ENCODE measurements around the gene SRSF4.

SRSF4 gene

DNA sequence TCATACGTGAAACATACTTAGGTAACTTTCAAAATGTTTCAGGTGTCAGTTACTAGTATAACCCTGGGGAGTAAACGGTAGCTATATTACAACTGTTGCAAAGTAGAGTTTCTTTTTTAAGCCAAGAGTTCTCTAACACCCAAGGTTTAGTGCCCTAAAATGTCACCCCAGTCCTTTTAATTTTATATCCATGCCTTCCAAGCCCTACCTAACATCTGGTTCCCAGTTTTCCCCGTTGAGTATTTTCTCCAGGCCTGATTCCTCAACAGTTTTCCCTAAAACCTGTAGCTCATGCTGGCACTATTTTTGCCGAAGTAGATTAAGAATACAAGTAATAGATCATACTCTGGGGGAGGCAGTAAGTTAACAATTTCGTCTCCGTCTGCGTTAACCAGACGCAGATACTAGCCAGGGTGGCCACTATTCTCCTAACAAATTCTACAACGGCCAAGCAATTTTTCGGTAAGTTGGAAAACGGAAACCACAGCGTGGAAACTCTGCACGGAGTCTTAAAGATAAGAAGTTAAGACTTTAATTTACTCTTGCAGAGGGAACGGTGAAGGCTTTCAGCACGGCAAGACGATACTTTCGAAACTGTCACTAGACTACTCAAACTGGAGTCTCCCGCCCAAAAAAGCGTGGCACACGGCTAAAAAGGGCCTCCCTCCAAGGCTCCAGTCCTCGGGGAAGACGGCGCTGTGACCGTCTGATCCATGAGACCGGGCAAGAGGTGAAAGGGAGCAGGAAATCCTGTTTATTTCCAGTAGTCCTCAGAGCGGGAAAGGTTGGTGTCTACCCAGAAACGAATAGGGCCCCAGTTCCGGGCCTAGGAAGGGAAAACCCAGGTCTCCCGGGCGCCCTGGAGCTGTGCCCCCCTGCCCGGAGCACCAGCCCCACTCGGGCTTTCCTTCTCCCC lies 945 bp downstream of the SRSF4 start:
- Histone ChIP-seq H2AFZ (peak overlapping the region; percentile 98), H3K79me2 (peaks cover 23% of the 10 kb centered on the region), H3K4me3 (ENCODE audit: low read depth, low read length) (peak overlapping the region; percentile 91), H3K36me3 (ENCODE audit: control insufficient read depth, insufficient read depth, low read length) (no peaks in the 10 kb centered on the region), H3K9me3 (ENCODE audit: control insufficient read depth, low read length) (no peaks in the 10 kb centered on the region), H3K4me2 (ENCODE audit: low read length) (peak overlapping the region; percentile 73), H3K27me3 (ENCODE audit: control insufficient read depth, insufficient read depth, low read length) (no peaks in the 10 kb centered on the region), H3K27ac (peak overlapping the region; percentile 100), H3K9ac (peak overlapping the region; percentile 100), H3K4me1 (no peaks in the 10 kb centered on the region)
- TF ChIP-seq CTCF (IDR thresholded peaks at IDR 0.05) = no peak

DNA sequence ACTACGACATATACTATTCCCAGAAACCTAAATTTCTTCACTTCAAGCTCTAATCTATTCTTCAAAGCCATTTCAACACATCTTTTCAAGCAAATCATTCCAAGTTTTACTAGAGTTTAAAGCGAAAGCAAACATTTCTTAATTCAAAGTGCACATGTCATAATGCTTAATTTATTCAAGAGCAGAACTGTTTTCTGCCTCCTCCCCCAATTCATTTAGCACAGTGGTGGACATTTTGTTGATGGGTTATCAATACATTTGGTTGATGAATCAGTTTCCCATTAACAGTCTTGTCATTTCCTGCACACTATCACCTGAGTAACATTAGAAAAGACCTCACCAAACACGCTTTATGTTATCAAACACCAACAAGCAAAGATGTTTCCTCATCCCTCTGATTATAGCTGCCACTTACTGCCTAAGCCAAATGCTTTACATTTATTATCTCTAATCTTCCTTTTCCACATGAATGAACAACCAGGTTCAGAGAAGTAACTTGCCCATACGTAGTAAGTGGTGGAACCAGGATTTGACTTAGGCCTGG lies 2.0 kb downstream of the SRSF4 start:
- Histone ChIP-seq H3K4me3 (ENCODE audit: low read depth, low read length) (peak overlapping the region; percentile 91), H3K9me3 (ENCODE audit: control insufficient read depth, low read length) (no peaks in the 10 kb centered on the region), H2AFZ (no peak overlapping the region), H3K79me2 (peaks cover 24% of the 10 kb centered on the region), H3K4me1 (no peaks in the 10 kb centered on the region), H3K9ac (no peak overlapping the region), H3K27ac (peak overlapping the region; percentile 100), H3K36me3 (ENCODE audit: control insufficient read depth, insufficient read depth, low read length) (no peaks in the 10 kb centered on the region), H3K27me3 (ENCODE audit: control insufficient read depth, insufficient read depth, low read length) (no peaks in the 10 kb centered on the region), H3K4me2 (ENCODE audit: low read length) (peak overlapping the region; percentile 73)
- no peak for TF ChIP-seq CTCF (IDR thresholded peaks at IDR 0.05)

- no peaks in the 10 kb centered on the region for H3K4me1 ChIP-seq
- H3K79me2 ChIP-seq = peaks cover 35% of the 10 kb centered on the region
- no peak overlapping the region for H3K9ac ChIP-seq
- H2AFZ ChIP-seq = no peak overlapping the region
- no peaks in the 10 kb centered on the region for H3K36me3 ChIP-seq (ENCODE audit: control insufficient read depth, insufficient read depth, low read length)
- TF ChIP-seq CTCF (IDR thresholded peaks at IDR 0.05) = no peak
- no peaks in the 10 kb centered on the region for H3K27me3 ChIP-seq (ENCODE audit: control insufficient read depth, insufficient read depth, low read length)
- H3K27ac ChIP-seq = peak overlapping the region; percentile 47
- H3K9me3 ChIP-seq (ENCODE audit: control insufficient read depth, low read length) = no peaks in the 10 kb centered on the region
- H3K4me3 ChIP-seq (ENCODE audit: low read depth, low read length) = no peak overlapping the region
- no peak overlapping the region for H3K4me2 ChIP-seq (ENCODE audit: low read length)
These were observed 4.5 kb downstream of the SRSF4 start for GRCh38 chr1:29177022-29177705.

DNA sequence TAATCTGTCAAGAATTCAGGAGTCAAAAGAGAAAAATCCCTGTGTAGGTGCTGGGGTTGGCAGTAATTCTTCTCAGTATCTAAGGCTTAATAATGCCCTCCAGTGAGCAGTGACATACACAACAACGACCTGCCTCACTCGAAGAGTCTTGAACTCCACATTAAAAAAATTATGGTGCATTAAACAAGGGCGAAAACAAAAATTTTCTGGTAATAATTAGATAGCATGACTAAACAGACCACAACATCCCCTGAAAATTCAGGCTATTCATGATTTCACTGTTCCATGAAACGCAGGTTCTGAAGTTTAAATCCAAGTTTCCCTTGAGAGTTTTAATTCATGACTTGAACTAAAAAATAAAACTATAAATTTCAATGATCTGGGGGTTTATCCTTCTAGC lies 5.1 kb downstream of the SRSF4 start:
- peak overlapping the region; percentile 47 for H3K27ac ChIP-seq
- no peak for TF ChIP-seq CTCF (IDR thresholded peaks at IDR 0.05)
- H3K9ac ChIP-seq = no peak overlapping the region

More for the DNA sequence above, 5.1 kb downstream of the SRSF4 start:
- Histone ChIP-seq H3K27me3 (ENCODE audit: control insufficient read depth, insufficient read depth, low read length) (no peaks in the 10 kb centered on the region), H3K4me1 (no peaks in the 10 kb centered on the region), H3K36me3 (ENCODE audit: control insufficient read depth, insufficient read depth, low read length) (no peaks in the 10 kb centered on the region), H3K4me2 (ENCODE audit: low read length) (no peak overlapping the region), H3K9me3 (ENCODE audit: control insufficient read depth, low read length) (no peaks in the 10 kb centered on the region), H2AFZ (no peak overlapping the region), H3K4me3 (ENCODE audit: low read depth, low read length) (no peak overlapping the region), H3K79me2 (peaks cover 37% of the 10 kb centered on the region)

Data from parathyroid adenoma (tissue), 2 donors.